Transverse colon (tissue), 4 donors: Measurements from ENCODE around the gene FTL. TPM values are rescaled to one million over a fixed set of nuclear protein-coding genes. Genes with fewer than 3 reads are reported as not detected.
"Not testable (repeated sequence)": the region's sequence is repeated elsewhere in the genome, so short reads cannot be mapped to it uniquely, and the experiment has no call there.

Experiments used
- DNase-seq: peaks from one replicate; pipeline ENCODE4 v3.0.0-alpha.2; 2019
- H3K27ac ChIP-seq, 4 donors: fragments of 200-600 bp; sonication (generic); 2 replicates each; pipeline ENCODE4 v1.5.1; 2016 to 2018; ENCODE audit warnings: inconsistent platforms in 4 of 4
- H3K27me3 ChIP-seq: fragments of 200-600 bp; sonication (generic); 2 replicates; pipeline ENCODE4 v1.5.1; 2017; ENCODE audit warnings: inconsistent platforms
- H3K36me3 ChIP-seq, 4 donors: fragments of 200-600 bp; sonication (generic); 2 replicates each; pipeline ENCODE4 v1.5.1; 2017 to 2019; ENCODE audit warnings: inconsistent platforms in 4 of 4
- H3K4me1 ChIP-seq, 4 donors: fragments of 200-600 bp; sonication (generic); 2 replicates each; pipeline ENCODE4 v1.5.1; 2017 to 2020; ENCODE audit warnings: inconsistent platforms in 4 of 4
- H3K4me3 ChIP-seq, 4 donors: fragments of 200-600 bp; sonication (generic); 1 replicate in 1 of 4; 2 replicates in 3 of 4; pipeline versions ENCODE4 v1.5.1 to v1.6.1; 2017 to 2019; ENCODE audit warnings: inconsistent platforms in 4 of 4
- H3K9me3 ChIP-seq, 2 donors: fragments of 200-600 bp; sonication (generic); 2 replicates each; pipeline ENCODE4 v1.5.1; 2017 to 2019; ENCODE audit warnings: inconsistent platforms in 2 of 2
- EP300 ChIP-seq: sonication (generic); formaldehyde crosslinking; IDR thresholded peaks from one replicate; pipeline ENCODE4 v1.6.1; 2017; ENCODE audit warnings: antibody characterized with exemption, low read depth
- POLR2A ChIP-seq: fragments of 450-650 bp; IDR thresholded peaks from one replicate; pipeline ENCODE4 v1.6.1; 2016; ENCODE audit warnings: antibody characterized with exemption, mild to moderate bottlenecking, moderate library complexity
- POLR2AphosphoS5 ChIP-seq, 3 donors: sonication (generic); formaldehyde crosslinking; IDR thresholded peaks; one replicate each; pipeline ENCODE4 v1.6.1; 2016; ENCODE audit warnings: antibody characterized with exemption in 3 of 3
- WGBS, 2 donors: methylation state at CpG; one replicate each; pipeline ENCODE4 v1.1.5; 2018; ENCODE audit warnings: low coverage in 1 of 2; 5-methylcytosine and 5-hydroxymethylcytosine counted together
- in situ Hi-C, 4 donors: fragments of 200-750 bp; cut with MboI; loops; one replicate each; pipeline versions ENCODE4 v1.15.0 to v1.15.1; 2017; ENCODE audit warnings: low sequenced_read_pairs in 3 of 4, low pct_ligation_motif_present in 1 of 4, low pct_unique_long_range_greater_than_20kb in 1 of 4
- intact Hi-C: fragments of 100-400 bp; cut with DNase I; formaldehyde crosslinking; loops from one replicate; pipeline ENCODE4 v1.15.1; 2023; ENCODE audit warnings: low total_unique reads
- total RNA-seq, 4 donors: library from RNA; depleted of rRNA; stranded (reverse); fragments of >200 nt; gene quantifications; one replicate each; pipeline ENCODE4 v1.1.0, GENCODE V29; 2016
- TF ChIP-seq, protein P1 (sequence below), 5 experiments: fragments of 200-600 bp in 3 of 5; fragments of 450-650 bp in 2 of 5; sonication (generic) in 3 of 5; IDR thresholded peaks; 1 replicate in 2 of 5; 2 replicates in 3 of 5; pipeline ENCODE4 v1.5.1; 2016 to 2017; ENCODE audit warnings: antibody characterized with exemption in 5 of 5, inconsistent platforms in 3 of 5, mild to moderate bottlenecking in 2 of 5, moderate library complexity in 1 of 5

FTL gene
- 1,000 to 10,000 TPM; 3,057 to 3,935 (median 3,837) TPM for total RNA-seq

DNA sequence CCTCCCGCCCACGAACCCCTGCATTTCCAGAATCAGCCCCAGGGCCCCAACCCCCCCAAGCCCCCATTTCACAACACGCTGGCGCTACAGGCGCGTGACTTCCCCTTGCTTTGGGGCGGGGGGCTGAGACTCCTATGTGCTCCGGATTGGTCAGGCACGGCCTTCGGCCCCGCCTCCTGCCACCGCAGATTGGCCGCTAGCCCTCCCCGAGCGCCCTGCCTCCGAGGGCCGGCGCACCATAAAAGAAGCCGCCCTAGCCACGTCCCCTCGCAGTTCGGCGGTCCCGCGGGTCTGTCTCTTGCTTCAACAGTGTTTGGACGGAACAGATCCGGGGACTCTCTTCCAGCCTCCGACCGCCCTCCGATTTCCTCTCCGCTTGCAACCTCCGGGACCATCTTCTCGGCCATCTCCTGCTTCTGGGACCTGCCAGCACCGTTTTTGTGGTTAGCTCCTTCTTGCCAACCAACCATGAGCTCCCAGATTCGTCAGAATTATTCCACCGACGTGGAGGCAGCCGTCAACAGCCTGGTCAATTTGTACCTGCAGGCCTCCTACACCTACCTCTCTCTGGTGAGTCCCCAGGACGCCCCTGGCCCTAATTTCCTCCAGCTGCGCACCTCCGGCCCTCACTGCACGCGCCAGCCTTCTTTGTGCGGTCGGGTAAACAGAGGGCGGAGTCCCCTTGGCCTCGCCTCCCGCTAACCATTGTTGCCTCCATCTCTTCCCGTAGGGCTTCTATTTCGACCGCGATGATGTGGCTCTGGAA lies at the start of gene FTL:
TSS of gene FTL (plus strand) at position 270 of the 766 bp plus-strand sequence. CDS start at position 469, 199 bp downstream.
- TF ChIP-seq, protein P1, sequence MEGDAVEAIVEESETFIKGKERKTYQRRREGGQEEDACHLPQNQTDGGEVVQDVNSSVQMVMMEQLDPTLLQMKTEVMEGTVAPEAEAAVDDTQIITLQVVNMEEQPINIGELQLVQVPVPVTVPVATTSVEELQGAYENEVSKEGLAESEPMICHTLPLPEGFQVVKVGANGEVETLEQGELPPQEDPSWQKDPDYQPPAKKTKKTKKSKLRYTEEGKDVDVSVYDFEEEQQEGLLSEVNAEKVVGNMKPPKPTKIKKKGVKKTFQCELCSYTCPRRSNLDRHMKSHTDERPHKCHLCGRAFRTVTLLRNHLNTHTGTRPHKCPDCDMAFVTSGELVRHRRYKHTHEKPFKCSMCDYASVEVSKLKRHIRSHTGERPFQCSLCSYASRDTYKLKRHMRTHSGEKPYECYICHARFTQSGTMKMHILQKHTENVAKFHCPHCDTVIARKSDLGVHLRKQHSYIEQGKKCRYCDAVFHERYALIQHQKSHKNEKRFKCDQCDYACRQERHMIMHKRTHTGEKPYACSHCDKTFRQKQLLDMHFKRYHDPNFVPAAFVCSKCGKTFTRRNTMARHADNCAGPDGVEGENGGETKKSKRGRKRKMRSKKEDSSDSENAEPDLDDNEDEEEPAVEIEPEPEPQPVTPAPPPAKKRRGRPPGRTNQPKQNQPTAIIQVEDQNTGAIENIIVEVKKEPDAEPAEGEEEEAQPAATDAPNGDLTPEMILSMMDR (IDR thresholded peaks at IDR 0.05): no peak
- TF ChIP-seq POLR2A (peak; percentile 100), EP300 (no peak), POLR2AphosphoS5 (IDR thresholded peaks at IDR 0.05) (peak; percentile 100)
- Histone ChIP-seq H3K4me3 (peak within 1 kb of the TSS; percentile 81 to 99 (median 86)), H3K27me3 (no peaks in the 10 kb centered on the region), H3K4me1 (peaks cover 34 to 67% (median 61%) of the 10 kb centered on the region in 4 donors), H3K36me3 (peaks cover 0 to 12% (median 3%) of the 10 kb centered on the region in 4 donors), H3K27ac (peak within 1 kb of the TSS; percentile 94 to 97 (median 96)), H3K9me3 (no peaks in the 10 kb centered on the region)
- intact Hi-C loops: loop anchor here (10.0 kb wide), 2 partner anchors 60 to 90 kb away; partner anchors contain the start of genes NUCB1 and PPP1R15A
- DNase-seq: peak; percentile 98
- in situ Hi-C loops: loop anchor here in 1 of 4 donors (25.0 kb wide), 1 partner anchor 103 kb away; the partner anchor contains the start of genes PLEKHA4 and PPP1R15A
- WGBS, 2 donors: 0 to 1% methylated on average over 5 to 39 of the region's 52 CpGs

DNA sequence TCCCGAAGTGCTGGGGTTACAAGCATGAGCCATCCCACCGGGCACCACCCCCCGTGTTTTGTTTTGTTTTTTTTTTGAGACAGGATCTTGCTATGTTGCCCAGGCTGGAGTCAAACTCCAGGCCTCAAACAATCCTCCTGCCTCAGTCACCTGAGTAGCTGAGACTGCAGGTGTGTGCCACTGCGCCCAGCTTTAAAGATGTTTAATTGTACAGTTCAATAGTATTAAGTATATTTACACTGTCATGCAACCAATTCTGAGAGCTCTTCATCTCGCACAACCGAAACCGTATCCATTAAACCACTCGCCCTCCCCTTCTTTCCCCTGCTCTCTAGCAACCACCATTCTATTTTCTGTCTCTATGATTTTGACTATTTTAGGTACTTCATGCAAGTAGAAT lies 49.4 kb upstream of the FTL start:
- in situ Hi-C loops: no loop called here
- Histone ChIP-seq H3K36me3 (peaks cover 0 to 68% (median 12%) of the 10 kb centered on the region in 4 donors), H3K4me1 (no peaks in the 10 kb centered on the region), H3K27me3 (no peaks in the 10 kb centered on the region), H3K9me3 (no peaks in the 10 kb centered on the region), H3K27ac (no peak overlapping the region), H3K4me3 (no peak overlapping the region)
- intact Hi-C loops: no loop called here
- no peak for DNase-seq
- TF ChIP-seq POLR2A: no peak
- no peak for TF ChIP-seq EP300
- TF ChIP-seq, protein P1 (IDR thresholded peaks at IDR 0.05): no peak
- TF ChIP-seq POLR2AphosphoS5 (IDR thresholded peaks at IDR 0.05): no peak
- 83 to 85% methylated on average over 8 of the region's 8 CpGs for WGBS, 2 donors

DNA sequence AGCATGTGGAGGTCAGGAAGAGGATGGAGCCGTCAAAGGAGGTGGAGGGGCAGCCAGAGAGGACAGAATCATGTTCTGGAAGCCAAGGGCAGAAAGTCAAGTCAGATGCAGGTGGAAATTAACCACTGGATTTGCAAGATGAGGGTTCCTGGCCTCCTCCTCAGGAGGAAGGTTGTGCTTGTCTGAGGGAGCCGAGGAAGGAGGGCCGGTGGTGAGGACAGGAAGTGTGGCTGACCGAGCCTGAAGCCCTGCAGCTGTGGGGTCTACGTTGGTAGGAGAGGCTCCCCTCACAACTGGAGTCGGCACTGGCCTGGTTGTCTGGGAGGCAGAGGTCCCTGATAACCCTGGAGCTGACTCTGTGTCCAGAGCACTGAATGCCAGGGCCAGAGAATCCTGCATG lies 47.0 kb upstream of the FTL start:
- WGBS, 2 donors: 60 to 82% methylated on average over 1 to 6 of the region's 6 CpGs
- Histone ChIP-seq H3K27ac (no peak overlapping the region), H3K4me3 (no peak overlapping the region), H3K4me1 (no peaks in the 10 kb centered on the region), H3K36me3 (peaks cover 0 to 45% (median 1%) of the 10 kb centered on the region in 4 donors), H3K9me3 (no peaks in the 10 kb centered on the region), H3K27me3 (no peaks in the 10 kb centered on the region)
- intact Hi-C loops (no loop called here), in situ Hi-C loops (no loop called here)
- TF ChIP-seq POLR2A: no peak
- no peak for TF ChIP-seq EP300
- TF ChIP-seq, protein P1 (IDR thresholded peaks at IDR 0.05): no peak
- TF ChIP-seq POLR2AphosphoS5 (IDR thresholded peaks at IDR 0.05): no peak
- no peak for DNase-seq

DNA sequence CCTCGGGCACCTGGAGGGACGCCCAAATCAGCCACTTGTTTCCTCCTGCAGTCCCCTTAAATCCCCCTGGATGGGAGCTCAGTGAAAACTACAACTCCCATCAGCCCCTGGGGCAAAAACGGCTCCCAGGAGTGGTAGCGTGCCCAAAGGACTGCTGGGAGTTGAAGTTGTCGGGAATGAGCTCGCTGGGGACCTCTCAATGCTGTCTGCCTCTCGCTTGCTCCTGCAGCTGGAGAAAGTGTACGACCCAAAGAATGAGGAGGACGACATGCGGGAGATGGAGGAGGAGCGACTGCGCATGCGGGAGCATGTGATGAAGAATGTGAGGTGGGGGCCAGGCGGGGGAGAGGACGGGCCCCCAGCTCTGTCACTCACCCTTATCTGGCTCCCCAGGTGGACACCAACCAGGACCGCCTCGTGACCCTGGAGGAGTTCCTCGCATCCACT lies 46.3 kb upstream of the FTL start:
- no peak overlapping the region for H3K27ac ChIP-seq
- in situ Hi-C loops: no loop called here
- no peak for DNase-seq
- no peaks in the 10 kb centered on the region for H3K27me3 ChIP-seq
- H3K4me1 ChIP-seq: no peaks in the 10 kb centered on the region
- no peaks in the 10 kb centered on the region for H3K9me3 ChIP-seq
- H3K36me3 ChIP-seq: peaks cover 0 to 38% (median 0%) of the 10 kb centered on the region in 4 donors
- intact Hi-C loops: no loop called here
- H3K4me3 ChIP-seq: no peak overlapping the region
- WGBS, 2 donors: 91% methylated on average over 18 of the region's 18 CpGs; no CpG with 5 or more reads in 1 of the 2 donors
- TF ChIP-seq, protein P1 (IDR thresholded peaks at IDR 0.05): no peak
- TF ChIP-seq POLR2AphosphoS5 (IDR thresholded peaks at IDR 0.05) (no peak), POLR2A (no peak), EP300 (no peak)

DNA sequence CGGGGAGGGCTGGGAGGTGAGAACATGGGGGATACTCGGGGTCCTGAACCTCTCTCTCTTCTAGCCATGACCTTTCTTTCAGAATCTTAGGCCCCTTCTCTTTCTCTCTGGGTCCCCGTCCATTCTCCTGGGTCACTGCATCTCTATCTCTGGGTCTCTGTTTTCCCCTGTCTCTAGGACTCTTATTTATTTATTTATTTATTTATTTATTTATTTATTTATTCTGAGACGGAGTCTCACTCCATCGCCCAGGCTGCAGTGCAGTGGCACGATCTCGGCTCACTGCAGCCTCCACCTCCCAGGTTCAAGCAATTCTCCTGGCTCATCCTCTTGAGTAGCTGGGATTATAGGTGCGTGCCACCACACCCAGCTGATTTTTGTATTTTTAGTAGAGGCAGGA lies 45.8 kb upstream of the FTL start:
- H3K27me3 ChIP-seq, H3K4me1 ChIP-seq, H3K4me3 ChIP-seq, DNase-seq, intact Hi-C loops, in situ Hi-C loops, H3K27ac ChIP-seq, H3K9me3 ChIP-seq: not testable (repeated sequence)
- H3K36me3 ChIP-seq: peaks cover 0 to 34% (median 0%) of the 10 kb centered on the region in 4 donors
- WGBS, 2 donors: 98% methylated on average over 8 of the region's 8 CpGs; no CpG with 5 or more reads in 1 of the 2 donors
